Measurements from ENCODE around the gene PCK2. TPM values are rescaled to one million over a fixed set of nuclear protein-coding genes. Genes with fewer than 3 reads are reported as not detected.
"Not testable (repeated sequence)": the region's sequence is repeated elsewhere in the genome, so short reads cannot be mapped to it uniquely, and the experiment has no call there.

Gene PCK2
- total RNA-seq, 1 experiment from 2014 or later: 30.5 TPM

- no peak for DNase-seq (ENCODE audit: low spot score)
These were observed 757 bp upstream of the PCK2 start for GRCh38 chr14:24093207-24093900.

- no peak for DNase-seq (ENCODE audit: low spot score)
These were observed 745 bp downstream of the PCK2 start for GRCh38 chr14:24094841-24095270.

- peak; percentile 31 for DNase-seq (ENCODE audit: low spot score)
These were observed 1.4 kb downstream of the PCK2 start for GRCh38 chr14:24095271-24096068.

GRCh38 chr14:24096545-24097181 lies 2.6 kb downstream of the PCK2 start:
- no peak for DNase-seq (ENCODE audit: low spot score)

GRCh38 chr14:24098229-24098926 lies 4.3 kb downstream of the PCK2 start:
- no peak for DNase-seq (ENCODE audit: low spot score)

GRCh38 chr14:24098927-24099813 lies 5.1 kb downstream of the PCK2 start:
- no peak for DNase-seq (ENCODE audit: low spot score)

GRCh38 chr14:24100197-24100981 lies 6.3 kb downstream of the PCK2 start:
- DNase-seq (ENCODE audit: low spot score): no peak

- no peak for DNase-seq (ENCODE audit: low spot score)
These were observed 6.9 kb downstream of the PCK2 start for GRCh38 chr14:24100982-24101494.

- DNase-seq (ENCODE audit: low spot score): no peak
These were observed 8.4 kb downstream of the PCK2 start for GRCh38 chr14:24102357-24103048.

GRCh38 chr14:24103451-24103850 lies 9.3 kb downstream of the PCK2 start:
- no peak for DNase-seq (ENCODE audit: low spot score)

- not testable (repeated sequence) for DNase-seq (ENCODE audit: low spot score)
These were observed 11.6 kb downstream of the PCK2 start for GRCh38 chr14:24105609-24106239.

- DNase-seq (ENCODE audit: low spot score): no peak
These were observed 12.7 kb downstream of the PCK2 start for GRCh38 chr14:24106672-24107271.

GRCh38 chr14:24108336-24108874 lies 14.3 kb downstream of the PCK2 start:
- no peak for DNase-seq (ENCODE audit: low spot score)

- peak; percentile 8 for DNase-seq (ENCODE audit: low spot score)
These were observed 15.9 kb downstream of the PCK2 start for GRCh38 chr14:24110060-24110459.

GRCh38 chr14:24110523-24110922 lies 16.4 kb downstream of the PCK2 start:
- no peak for DNase-seq (ENCODE audit: low spot score)

GRCh38 chr14:24113379-24113800 lies 19.3 kb downstream of the PCK2 start:
- DNase-seq (ENCODE audit: low spot score): no peak

- peak; percentile 83 for DNase-seq (ENCODE audit: low spot score)
These were observed 19.9 kb downstream of the PCK2 start for GRCh38 chr14:24113801-24114531.
